ENCODE results near the gene VILL.

The VILL gene

DNA sequence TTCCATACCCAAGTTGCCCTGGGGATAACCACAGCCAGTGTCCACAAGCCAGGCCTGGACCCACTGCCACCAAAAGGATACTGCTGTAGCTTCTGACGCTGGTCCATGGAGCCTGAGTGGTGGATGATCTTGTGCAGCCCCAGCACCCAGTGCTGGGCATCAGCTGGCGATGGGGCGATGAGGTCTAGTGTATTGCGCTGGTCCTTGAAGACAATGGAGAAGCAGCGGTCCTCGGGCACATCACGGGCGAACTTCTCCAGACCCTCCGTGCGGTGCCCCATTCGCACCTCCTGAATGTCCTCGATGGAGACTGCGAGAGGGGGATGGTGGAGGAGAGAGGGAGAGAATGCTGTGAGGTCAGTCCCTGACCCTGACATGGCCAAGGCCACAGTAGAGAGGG is 25.8 kb downstream of the VILL start:
- DNase-seq (ENCODE audit: insufficient read length) = no peak
- TF ChIP-seq POLR2AphosphoS5 (IDR thresholded peaks at IDR 0.05; ENCODE audit: low read depth, low read length) = no peak
- TF ChIP-seq TAF1 (IDR thresholded peaks at IDR 0.05; ENCODE audit: borderline replicate concordance, low read depth, low read length) = no peak
- no peak for TF ChIP-seq POLR2A (IDR thresholded peaks at IDR 0.05; ENCODE audit: low read depth, low read length)
- FAIRE-seq = no peak

GRCh38 chr3:38016847-38017444 is 26.4 kb downstream of the VILL start:
- DNase-seq (ENCODE audit: insufficient read length) = no peak
- no peak for TF ChIP-seq POLR2A (IDR thresholded peaks at IDR 0.05; ENCODE audit: low read depth, low read length)
- TF ChIP-seq POLR2AphosphoS5 (IDR thresholded peaks at IDR 0.05; ENCODE audit: low read depth, low read length) = no peak
- TF ChIP-seq TAF1 (IDR thresholded peaks at IDR 0.05; ENCODE audit: borderline replicate concordance, low read depth, low read length) = no peak
- no peak for FAIRE-seq

DNA sequence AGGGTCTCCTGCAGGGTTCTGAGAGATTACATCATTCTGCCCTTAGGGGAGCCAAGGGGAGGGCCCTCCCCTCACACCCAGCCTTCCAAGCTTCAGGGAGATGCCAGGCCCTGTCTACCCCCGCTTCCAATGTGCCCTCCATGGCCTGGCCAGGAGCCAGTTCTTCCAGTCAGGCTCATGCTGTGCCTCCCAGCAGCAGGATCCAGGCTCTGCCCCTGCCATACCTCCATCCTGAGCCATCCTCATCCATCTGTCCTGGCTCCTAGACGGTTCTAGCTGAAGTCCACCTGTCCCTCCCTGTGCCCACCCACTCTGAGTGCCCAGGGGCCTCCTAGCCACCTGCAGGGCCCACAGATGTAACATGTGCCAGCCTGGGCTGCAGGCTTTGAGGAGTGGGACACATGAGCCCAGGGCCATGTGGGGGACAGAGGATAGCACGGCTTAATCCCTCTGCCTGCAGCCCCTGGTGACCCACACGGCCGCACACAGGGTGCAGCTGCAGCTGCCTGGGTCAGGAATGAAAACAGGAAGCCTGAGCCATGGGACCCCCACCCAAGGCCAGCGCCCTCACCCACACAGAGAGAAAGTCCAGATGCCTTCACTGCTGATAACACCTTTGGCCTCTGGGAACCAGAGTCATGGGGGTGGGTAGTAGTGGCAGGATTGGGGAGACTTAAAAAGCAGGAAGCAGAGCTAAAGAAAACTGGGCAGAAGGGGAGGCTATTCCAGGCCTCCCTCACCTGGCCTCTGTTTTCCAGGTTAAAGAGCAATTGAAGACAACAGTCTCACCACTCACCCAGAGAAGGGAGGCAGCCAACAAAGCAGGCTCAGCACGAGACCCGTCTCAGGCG is 27.1 kb downstream of the VILL start:
- FAIRE-seq (no peak), DNase-seq (ENCODE audit: insufficient read length) (no peak)
- TF ChIP-seq POLR2A (IDR thresholded peaks at IDR 0.05; ENCODE audit: low read depth, low read length) = no peak
- TF ChIP-seq TAF1 (IDR thresholded peaks at IDR 0.05; ENCODE audit: borderline replicate concordance, low read depth, low read length) = no peak
- TF ChIP-seq POLR2AphosphoS5 (IDR thresholded peaks at IDR 0.05; ENCODE audit: low read depth, low read length) = no peak

DNA sequence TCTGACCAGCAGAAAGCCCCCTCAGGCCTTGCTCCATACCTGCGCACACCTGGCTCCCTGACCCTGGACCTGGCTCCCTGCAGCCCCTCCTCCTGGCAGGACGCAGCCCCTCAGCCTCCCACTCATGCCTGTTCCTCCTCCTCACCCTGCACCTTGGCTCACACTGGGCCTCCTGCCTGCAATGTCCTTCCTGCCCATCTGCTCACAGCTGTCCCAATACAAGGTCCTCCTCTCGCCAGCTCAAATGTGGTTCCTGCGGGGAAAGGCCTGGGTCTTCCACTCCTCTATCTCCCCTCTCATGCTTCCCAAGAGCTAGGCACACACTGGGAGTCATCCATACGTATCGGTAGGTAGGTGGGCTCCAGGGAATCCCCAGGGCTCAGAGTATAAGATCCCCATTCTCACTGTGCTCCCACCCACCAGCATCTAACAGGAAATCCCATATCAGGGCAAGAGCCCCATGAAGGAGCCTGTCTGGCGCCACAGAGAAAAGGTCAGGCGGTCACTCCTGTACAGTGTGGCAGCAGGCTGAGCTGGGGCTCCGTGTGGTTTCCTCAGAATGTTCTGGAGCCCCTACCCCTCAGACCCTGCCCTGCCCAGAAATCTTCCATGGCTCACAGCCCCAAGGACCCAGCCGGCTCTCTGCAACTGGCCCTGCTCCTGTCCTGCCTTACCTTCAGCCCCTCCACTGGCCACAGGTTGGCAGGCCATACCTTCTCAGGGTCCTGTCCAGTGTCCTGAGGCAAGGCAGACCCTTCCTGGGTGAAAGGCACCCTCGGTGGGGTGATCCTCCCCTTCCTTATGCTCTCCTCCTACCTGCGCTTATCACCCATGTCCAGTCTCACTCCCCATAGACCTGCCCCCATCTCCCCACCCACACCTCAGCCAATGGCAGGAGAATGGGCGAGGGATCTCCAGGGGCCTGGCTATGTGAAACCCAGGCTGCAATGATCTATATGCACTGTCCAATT is 28.0 kb downstream of the VILL start:
- DNase-seq (ENCODE audit: insufficient read length) (no peak), FAIRE-seq (no peak)
- no peak for TF ChIP-seq POLR2A (IDR thresholded peaks at IDR 0.05; ENCODE audit: low read depth, low read length)
- TF ChIP-seq TAF1 (IDR thresholded peaks at IDR 0.05; ENCODE audit: borderline replicate concordance, low read depth, low read length) = no peak

GRCh38 chr3:38019658-38020341 is 29.2 kb downstream of the VILL start:
- FAIRE-seq (no peak), DNase-seq (ENCODE audit: insufficient read length) (no peak)
- TF ChIP-seq POLR2AphosphoS5 (IDR thresholded peaks at IDR 0.05; ENCODE audit: low read depth, low read length) (no peak), TAF1 (IDR thresholded peaks at IDR 0.05; ENCODE audit: borderline replicate concordance, low read depth, low read length) (no peak), POLR2A (IDR thresholded peaks at IDR 0.05; ENCODE audit: low read depth, low read length) (no peak)

- DNase-seq (ENCODE audit: insufficient read length) = no peak
- TF ChIP-seq POLR2AphosphoS5 (IDR thresholded peaks at IDR 0.05; ENCODE audit: low read depth, low read length) = no peak
- TF ChIP-seq POLR2A (IDR thresholded peaks at IDR 0.05; ENCODE audit: low read depth, low read length) = no peak
- TF ChIP-seq TAF1 (IDR thresholded peaks at IDR 0.05; ENCODE audit: borderline replicate concordance, low read depth, low read length) = no peak
- no peak for FAIRE-seq
Measured at GRCh38 chr3:38020342-38020726, 29.7 kb downstream of the VILL start.

DNA sequence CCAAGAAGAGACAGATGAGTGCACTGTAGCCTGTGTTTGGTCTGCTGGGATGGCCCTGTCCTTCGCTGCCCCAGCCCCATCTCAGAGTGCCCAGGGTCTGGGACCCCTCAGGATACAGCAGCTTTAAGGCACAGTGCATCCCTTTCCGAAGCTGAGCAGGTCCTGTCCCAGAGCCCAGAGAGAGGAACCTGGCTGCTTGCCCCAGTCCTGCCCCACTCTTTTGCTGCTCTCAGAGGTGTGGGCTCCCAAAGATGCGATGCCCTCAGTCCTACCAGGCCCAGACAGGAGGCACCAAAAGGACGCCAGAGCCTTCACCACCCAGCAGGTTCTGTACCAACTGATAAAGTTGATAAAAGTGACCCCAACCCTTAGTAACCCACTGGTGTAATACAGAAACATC is 30.6 kb downstream of the VILL start:
- no peak for DNase-seq (ENCODE audit: insufficient read length)
- FAIRE-seq = no peak
- no peak for TF ChIP-seq POLR2A (IDR thresholded peaks at IDR 0.05; ENCODE audit: low read depth, low read length)
- TF ChIP-seq TAF1 (IDR thresholded peaks at IDR 0.05; ENCODE audit: borderline replicate concordance, low read depth, low read length) = no peak
- no peak for TF ChIP-seq POLR2AphosphoS5 (IDR thresholded peaks at IDR 0.05; ENCODE audit: low read depth, low read length)

GRCh38 chr3:38022301-38022700 is 31.7 kb downstream of the VILL start:
- TF ChIP-seq POLR2AphosphoS5 (IDR thresholded peaks at IDR 0.05; ENCODE audit: low read depth, low read length) (no peak), TAF1 (IDR thresholded peaks at IDR 0.05; ENCODE audit: borderline replicate concordance, low read depth, low read length) (no peak), POLR2A (IDR thresholded peaks at IDR 0.05; ENCODE audit: low read depth, low read length) (no peak)
- FAIRE-seq (no peak), DNase-seq (ENCODE audit: insufficient read length) (no peak)

DNA sequence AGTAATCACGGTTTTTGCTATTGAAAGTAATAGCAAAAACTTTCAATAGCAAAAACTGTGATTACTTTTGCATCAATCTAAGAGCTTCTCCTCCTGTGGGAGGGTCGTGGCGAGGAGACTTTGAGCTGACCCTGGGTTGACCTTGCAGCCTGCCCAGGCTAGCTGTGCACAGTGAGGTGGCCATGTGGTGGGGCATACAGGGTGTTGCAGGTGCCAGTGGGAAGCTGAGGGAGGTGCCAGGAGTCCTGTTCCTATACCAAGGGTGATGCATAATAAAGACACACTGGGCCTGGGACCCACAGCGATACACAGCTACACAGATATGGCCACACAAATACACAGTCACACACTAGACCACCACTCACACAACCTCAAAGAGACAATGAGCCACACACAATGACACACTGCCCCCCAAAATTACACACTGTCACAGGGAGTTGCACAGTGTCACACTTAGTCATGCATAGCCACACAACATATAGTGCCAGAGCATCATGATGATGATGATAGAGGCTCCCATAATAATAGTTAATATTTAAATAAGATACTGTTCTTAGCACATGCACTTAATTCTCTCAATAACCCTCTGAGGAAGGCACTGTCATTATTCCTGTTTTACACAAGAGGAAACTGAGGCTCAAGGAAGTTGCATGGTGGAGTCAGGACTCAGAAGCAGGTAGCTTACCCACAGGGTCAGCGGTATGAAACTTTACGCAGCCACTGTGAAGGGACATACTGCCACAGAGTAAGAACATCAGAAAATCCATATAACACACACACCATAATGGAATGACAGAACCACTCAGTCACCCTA is 32.5 kb downstream of the VILL start:
- TF ChIP-seq POLR2A (IDR thresholded peaks at IDR 0.05; ENCODE audit: low read depth, low read length) (no peak), TAF1 (IDR thresholded peaks at IDR 0.05; ENCODE audit: borderline replicate concordance, low read depth, low read length) (no peak), POLR2AphosphoS5 (IDR thresholded peaks at IDR 0.05; ENCODE audit: low read depth, low read length) (no peak)
- no peak for DNase-seq (ENCODE audit: insufficient read length)
- no peak for FAIRE-seq

DNA sequence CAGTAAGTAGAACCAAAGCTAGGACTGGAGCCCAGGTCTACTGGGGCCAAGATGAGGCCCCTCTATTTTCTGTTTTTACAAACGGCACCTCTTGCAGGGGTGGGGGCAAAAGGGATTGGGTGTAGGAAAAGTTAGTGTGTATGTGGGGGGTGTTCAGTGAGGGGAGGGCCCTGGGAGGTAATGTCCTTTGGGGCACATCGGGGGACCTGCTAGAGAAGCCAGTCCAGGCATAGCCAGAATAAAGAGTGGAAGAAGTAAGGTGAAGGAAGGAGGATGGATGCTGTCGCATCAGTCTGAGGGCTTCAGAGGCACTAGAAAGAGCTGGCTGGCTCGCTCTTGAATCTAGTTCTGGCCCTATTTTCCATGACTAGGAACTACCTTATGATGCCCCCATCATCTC is 36.3 kb downstream of the VILL start:
- FAIRE-seq (no peak), DNase-seq (ENCODE audit: insufficient read length) (no peak)
- no peak for TF ChIP-seq POLR2AphosphoS5 (IDR thresholded peaks at IDR 0.05; ENCODE audit: low read depth, low read length)
- no peak for TF ChIP-seq POLR2A (IDR thresholded peaks at IDR 0.05; ENCODE audit: low read depth, low read length)
- no peak for TF ChIP-seq TAF1 (IDR thresholded peaks at IDR 0.05; ENCODE audit: borderline replicate concordance, low read depth, low read length)

All from GM12892 (cell line).